Smooth muscle cell (in vitro differentiated cells): ENCODE data around the gene PPP1R1B. TPM values are rescaled to one million over a fixed set of nuclear protein-coding genes. Genes with fewer than 3 reads are reported as not detected.

Experiments used
- DNase-seq: peaks from one replicate; lab custom pipeline; 2025; ENCODE audit not compliant: unreplicated experiment; lab: John Stamatoyannopoulos, UW
- H2AFZ ChIP-seq: fragments of 200-600 bp; sonication (generic); 2 replicates; pipeline ENCODE4 v1.6.0; 2016; ENCODE audit warnings: antibody characterized with exemption, low read depth, mild to moderate bottlenecking
- H3F3A ChIP-seq: fragments of 200-600 bp; sonication (generic); 2 replicates; pipeline ENCODE4 v1.6.0; 2017; ENCODE audit warnings: antibody characterized with exemption, low read depth
- H3K27ac ChIP-seq: fragments of 200-600 bp; sonication (generic); 2 replicates; pipeline ENCODE4 v1.5.1; 2016; ENCODE audit warnings: low read depth, mild to moderate bottlenecking
- H3K27me3 ChIP-seq: fragments of 200-600 bp; sonication (generic); 2 replicates; pipeline ENCODE4 v1.6.1; 2016; ENCODE audit warnings: low read depth, mild to moderate bottlenecking
- H3K36me3 ChIP-seq: fragments of 200-600 bp; sonication (generic); 2 replicates; pipeline ENCODE4 v1.5.1; 2016; ENCODE audit warnings: low read depth
- H3K4me1 ChIP-seq: fragments of 200-600 bp; sonication (generic); 2 replicates; pipeline ENCODE4 v1.5.1; 2016; ENCODE audit warnings: low read depth
- H3K4me2 ChIP-seq: fragments of 200-600 bp; sonication (generic); 2 replicates; pipeline ENCODE4 v1.6.0; 2016; ENCODE audit warnings: mild to moderate bottlenecking
- H3K4me3 ChIP-seq: fragments of 200-600 bp; sonication (generic); 2 replicates; pipeline ENCODE4 v1.5.1; 2016; ENCODE audit warnings: mild to moderate bottlenecking
- H3K79me2 ChIP-seq: fragments of 200-600 bp; sonication (generic); 2 replicates; pipeline ENCODE4 v1.6.0; 2016; ENCODE audit warnings: low read depth, mild to moderate bottlenecking
- H3K9ac ChIP-seq: fragments of 200-600 bp; sonication (generic); 2 replicates; pipeline ENCODE4 v1.6.0; 2016; ENCODE audit warnings: low read depth
- H3K9me3 ChIP-seq: fragments of 200-600 bp; sonication (generic); replicated peaks from 2 replicates; pipeline ENCODE4 v1.5.1; 2016; ENCODE audit warnings: low read depth
- H4K20me1 ChIP-seq: fragments of 200-600 bp; sonication (generic); 2 replicates; pipeline ENCODE4 v1.6.0; 2016; ENCODE audit warnings: low read depth
- WGBS: methylation state at CpG from one replicate; pipeline ENCODE4 v1.1.7; 2016; ENCODE audit warnings: low lambda C conversion rate; 5-methylcytosine and 5-hydroxymethylcytosine counted together
- polyA plus RNA-seq: library from polyadenylated mRNA; unstranded; fragments of >200 nt; fragmentation: Nextera tagmentation; extraction: Ambion mirVana; gene quantifications from 2 replicates; pipeline ENCODE4 v1.2.1, GENCODE V29; 2016
- total RNA-seq: library from RNA; depleted of rRNA; stranded (reverse); fragments of >200 nt; gene quantifications from 2 replicates; pipeline ENCODE4 v1.2.3, GENCODE V29; 2014
- TF ChIP-seq, protein P1 (sequence below): fragments of 200-600 bp; sonication (generic); IDR thresholded peaks from 2 replicates; pipeline ENCODE4 v1.5.1; 2017; ENCODE audit warnings: borderline replicate concordance, mild to moderate bottlenecking, antibody characterized with exemption; ENCODE audit not compliant: insufficient read depth, poor library complexity, severe bottlenecking

The PPP1R1B gene
- total and polyA plus RNA-seq, 2 experiments from 2014 or later = not detected

- H2AFZ ChIP-seq = no peak overlapping the region
- 88% methylated on average over 7 of the region's 7 CpGs for WGBS
- no peak overlapping the region for H3K4me3 ChIP-seq
- H3F3A ChIP-seq = no peaks in the 10 kb centered on the region
- H3K4me1 ChIP-seq = peaks cover 12% of the 10 kb centered on the region
- H4K20me1 ChIP-seq = peaks cover 78% of the 10 kb centered on the region
- no peaks in the 10 kb centered on the region for H3K9me3 ChIP-seq
- no peaks in the 10 kb centered on the region for H3K27me3 ChIP-seq
- H3K9ac ChIP-seq = no peak overlapping the region
- H3K79me2 ChIP-seq = peaks cover 62% of the 10 kb centered on the region
- no peak for DNase-seq
- TF ChIP-seq, protein P1, sequence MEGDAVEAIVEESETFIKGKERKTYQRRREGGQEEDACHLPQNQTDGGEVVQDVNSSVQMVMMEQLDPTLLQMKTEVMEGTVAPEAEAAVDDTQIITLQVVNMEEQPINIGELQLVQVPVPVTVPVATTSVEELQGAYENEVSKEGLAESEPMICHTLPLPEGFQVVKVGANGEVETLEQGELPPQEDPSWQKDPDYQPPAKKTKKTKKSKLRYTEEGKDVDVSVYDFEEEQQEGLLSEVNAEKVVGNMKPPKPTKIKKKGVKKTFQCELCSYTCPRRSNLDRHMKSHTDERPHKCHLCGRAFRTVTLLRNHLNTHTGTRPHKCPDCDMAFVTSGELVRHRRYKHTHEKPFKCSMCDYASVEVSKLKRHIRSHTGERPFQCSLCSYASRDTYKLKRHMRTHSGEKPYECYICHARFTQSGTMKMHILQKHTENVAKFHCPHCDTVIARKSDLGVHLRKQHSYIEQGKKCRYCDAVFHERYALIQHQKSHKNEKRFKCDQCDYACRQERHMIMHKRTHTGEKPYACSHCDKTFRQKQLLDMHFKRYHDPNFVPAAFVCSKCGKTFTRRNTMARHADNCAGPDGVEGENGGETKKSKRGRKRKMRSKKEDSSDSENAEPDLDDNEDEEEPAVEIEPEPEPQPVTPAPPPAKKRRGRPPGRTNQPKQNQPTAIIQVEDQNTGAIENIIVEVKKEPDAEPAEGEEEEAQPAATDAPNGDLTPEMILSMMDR = no peak
- no peaks in the 10 kb centered on the region for H3K36me3 ChIP-seq
- H3K27ac ChIP-seq = no peak overlapping the region
- no peak overlapping the region for H3K4me2 ChIP-seq
Measured at GRCh38 chr17:39641883-39642282, 15.1 kb downstream of the PPP1R1B start.

DNA sequence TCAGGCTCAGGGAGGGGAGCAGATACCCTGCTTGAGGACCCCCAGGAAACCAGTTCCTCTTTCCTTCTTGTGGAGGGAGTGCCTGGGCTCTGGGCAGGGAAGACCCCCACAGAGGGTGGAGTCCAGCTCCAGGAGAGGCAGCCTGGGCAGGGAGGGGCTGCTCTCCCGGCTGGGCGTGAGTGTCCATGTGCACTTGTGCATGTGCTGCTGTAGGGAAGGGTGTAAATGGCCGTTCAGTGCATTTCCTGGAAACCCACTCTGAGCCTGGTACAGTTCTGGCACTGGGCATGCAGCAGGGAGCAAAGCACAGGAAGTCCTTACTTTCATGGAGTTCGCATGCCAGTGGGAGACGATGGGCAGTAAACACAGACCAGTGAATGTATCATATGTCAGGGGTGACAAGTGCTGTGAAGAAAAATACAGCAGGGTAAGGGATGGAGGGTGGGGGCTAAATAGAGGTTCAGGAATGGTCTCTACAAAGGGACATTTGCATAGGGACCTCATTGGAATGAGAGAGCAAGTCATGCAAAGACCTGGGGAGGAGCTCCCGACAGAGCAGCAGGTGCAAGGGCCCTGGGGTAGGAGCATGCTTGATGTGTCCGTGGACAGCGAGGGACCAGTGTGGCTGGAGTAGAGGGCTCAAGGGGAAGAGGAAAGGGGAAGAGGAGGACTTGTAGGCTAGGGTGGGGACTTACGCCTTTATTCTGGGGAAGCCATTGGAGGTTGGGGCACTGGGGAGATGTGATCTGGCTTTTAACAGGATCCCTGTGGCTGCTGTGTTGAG lies 15.7 kb downstream of the PPP1R1B start:
- Histone ChIP-seq H3K79me2 (peaks cover 59% of the 10 kb centered on the region), H3K4me2 (no peak overlapping the region), H3K27ac (no peak overlapping the region), H3K9me3 (no peaks in the 10 kb centered on the region), H2AFZ (no peak overlapping the region), H3K36me3 (no peaks in the 10 kb centered on the region), H3K27me3 (no peaks in the 10 kb centered on the region), H4K20me1 (peaks cover 84% of the 10 kb centered on the region), H3F3A (no peaks in the 10 kb centered on the region), H3K4me3 (no peak overlapping the region), H3K4me1 (peaks cover 12% of the 10 kb centered on the region), H3K9ac (no peak overlapping the region)
- DNase-seq = no peak
- TF ChIP-seq, protein P1 = no peak
- WGBS = 88% methylated on average over 9 of the region's 9 CpGs

GRCh38 chr17:39643271-39643670 lies 16.5 kb downstream of the PPP1R1B start:
- no peak overlapping the region for H3K27ac ChIP-seq
- no peaks in the 10 kb centered on the region for H3F3A ChIP-seq
- H2AFZ ChIP-seq = no peak overlapping the region
- H3K9ac ChIP-seq = no peak overlapping the region
- H3K79me2 ChIP-seq = peaks cover 52% of the 10 kb centered on the region
- no peak overlapping the region for H3K4me2 ChIP-seq
- H3K27me3 ChIP-seq = no peaks in the 10 kb centered on the region
- no peak for DNase-seq
- WGBS = 46% methylated on average over 4 of the region's 4 CpGs
- peaks cover 87% of the 10 kb centered on the region for H4K20me1 ChIP-seq
- H3K4me1 ChIP-seq = peaks cover 7% of the 10 kb centered on the region
- TF ChIP-seq, protein P1 = no peak
- no peaks in the 10 kb centered on the region for H3K36me3 ChIP-seq
- H3K9me3 ChIP-seq = no peaks in the 10 kb centered on the region
- no peak overlapping the region for H3K4me3 ChIP-seq

GRCh38 chr17:39647256-39647655 lies 20.5 kb downstream of the PPP1R1B start:
- Histone ChIP-seq H2AFZ (no peak overlapping the region), H3K4me3 (no peak overlapping the region), H3K27me3 (no peaks in the 10 kb centered on the region), H3F3A (no peaks in the 10 kb centered on the region), H3K4me2 (no peak overlapping the region), H3K27ac (no peak overlapping the region), H3K9me3 (no peaks in the 10 kb centered on the region), H3K79me2 (peaks cover 17% of the 10 kb centered on the region), H3K4me1 (peaks cover 13% of the 10 kb centered on the region), H4K20me1 (peaks cover 81% of the 10 kb centered on the region), H3K36me3 (no peaks in the 10 kb centered on the region), H3K9ac (no peak overlapping the region)
- TF ChIP-seq, protein P1 = no peak
- DNase-seq = no peak
- 85% methylated on average over 5 of the region's 5 CpGs for WGBS
